GM23338 (cell line): ENCODE measurements around the gene OXCT2. TPM values are rescaled to one million over a fixed set of nuclear protein-coding genes. Genes with fewer than 3 reads are reported as not detected.

Experiments used
- ATAC-seq: fragments of 200-7000 bp; cut with Tn5 transposase; 3 replicates; pipeline ENCODE4 v1.9.1; 2020
- DNase-seq: peaks from one replicate; pipeline ENCODE4 v3.0.0-alpha.2; 2015; ENCODE audit warnings: low spot score
- H2AFZ ChIP-seq: fragments of 200-600 bp; sonication (generic); 2 replicates; pipeline ENCODE4 v1.8.0; 2016; ENCODE audit warnings: antibody characterized with exemption, mild to moderate bottlenecking, moderate library complexity
- H3F3A ChIP-seq: fragments of 200-600 bp; sonication (generic); replicated peaks from 2 replicates; pipeline ENCODE4 v1.8.0; 2017; ENCODE audit warnings: antibody characterized with exemption, mixed run types, low read depth
- H3K27ac ChIP-seq: fragments of 200-600 bp; sonication (generic); 2 replicates; pipeline ENCODE4 v1.6.1; 2016; ENCODE audit warnings: low read depth
- H3K27me3 ChIP-seq: fragments of 200-600 bp; sonication (generic); 2 replicates; pipeline ENCODE4 v1.8.0; 2016; ENCODE audit warnings: mild to moderate bottlenecking, mixed run types, moderate library complexity; ENCODE audit not compliant: insufficient read depth
- H3K36me3 ChIP-seq: fragments of 200-600 bp; sonication (generic); 2 replicates; pipeline ENCODE4 v1.8.0; 2016; ENCODE audit warnings: mild to moderate bottlenecking; ENCODE audit not compliant: insufficient read depth
- H3K4me1 ChIP-seq: fragments of 200-600 bp; sonication (generic); 2 replicates; pipeline ENCODE4 v1.8.0; 2016; ENCODE audit warnings: mild to moderate bottlenecking, moderate library complexity; ENCODE audit not compliant: insufficient read depth
- H3K4me2 ChIP-seq: fragments of 200-600 bp; sonication (generic); 2 replicates; pipeline ENCODE4 v1.7.1; 2017; ENCODE audit warnings: mixed run types
- H3K4me3 ChIP-seq: fragments of 200-600 bp; sonication (generic); 2 replicates; pipeline ENCODE4 v1.6.1; 2016; ENCODE audit warnings: mixed run types
- H3K79me2 ChIP-seq: fragments of 200-600 bp; sonication (generic); replicated peaks from 2 replicates; pipeline ENCODE4 v1.8.0; 2017; ENCODE audit warnings: mild to moderate bottlenecking; ENCODE audit not compliant: insufficient read depth
- H3K9me2 ChIP-seq: fragments of 200-600 bp; sonication (generic); 2 replicates; pipeline ENCODE4 v1.8.0; 2017; ENCODE audit not compliant: insufficient read depth
- H4K20me1 ChIP-seq: fragments of 200-600 bp; sonication (generic); replicated peaks from 2 replicates; pipeline ENCODE4 v1.8.0; 2017; ENCODE audit warnings: mild to moderate bottlenecking; ENCODE audit not compliant: insufficient read depth
- H3K27ac Mint-ChIP-seq: 2 replicates; pipeline ENCODE4 v1.8.0; 2020; ENCODE audit warnings: inconsistent platforms, mild to moderate bottlenecking, moderate library complexity, mixed read lengths
- H3K27me3 Mint-ChIP-seq: 3 replicates; pipeline ENCODE4 v1.8.0; 2022; ENCODE audit warnings: low read depth, mild to moderate bottlenecking, moderate library complexity, mixed read lengths, inconsistent platforms; ENCODE audit not compliant: insufficient read depth, poor library complexity
- H3K36me3 Mint-ChIP-seq: 3 replicates; pipeline ENCODE4 v1.8.0; 2021; ENCODE audit warnings: low read depth, mild to moderate bottlenecking, inconsistent platforms, moderate library complexity, mixed read lengths
- H3K4me1 Mint-ChIP-seq: 3 replicates; pipeline ENCODE4 v1.8.0; 2020; ENCODE audit warnings: mild to moderate bottlenecking, inconsistent platforms, mixed read lengths
- H3K4me3 Mint-ChIP-seq: 3 replicates; pipeline ENCODE4 v1.8.0; 2021; ENCODE audit warnings: moderate library complexity, mild to moderate bottlenecking, inconsistent platforms, mixed read lengths
- H3K9me3 Mint-ChIP-seq: 3 replicates; pipeline ENCODE4 v1.8.0; 2020; ENCODE audit warnings: moderate library complexity, mild to moderate bottlenecking, inconsistent platforms, mixed read lengths
- CREB1 ChIP-seq: fragments of 250-450 bp; sonication (Bioruptor Pico); IDR thresholded peaks from 2 replicates; pipeline ENCODE4 v1.5.0; 2020; ENCODE audit warnings: low read depth, mild to moderate bottlenecking, moderate library complexity
- EZH2 ChIP-seq: fragments of 200-600 bp; sonication (generic); IDR thresholded peaks from one replicate; pipeline ENCODE4 v1.8.0; 2017; ENCODE audit warnings: antibody characterized with exemption, mild to moderate bottlenecking, low read depth; ENCODE audit not compliant: unreplicated experiment
- EZH2phosphoT487 ChIP-seq: fragments of 200-600 bp; sonication (generic); IDR thresholded peaks from one replicate; pipeline ENCODE4 v1.8.1; 2018; ENCODE audit warnings: antibody characterized with exemption; ENCODE audit not compliant: unreplicated experiment
- JUNB ChIP-seq: IDR thresholded peaks from one replicate; pipeline ENCODE4 v1.6.1; 2016; ENCODE audit warnings: antibody characterized with exemption; ENCODE audit not compliant: unreplicated experiment
- NANOG ChIP-seq: IDR thresholded peaks from 2 replicates; pipeline ENCODE4 v1.6.1; 2016; ENCODE audit warnings: antibody characterized with exemption, borderline replicate concordance
- POLR2AphosphoS5 ChIP-seq: IDR thresholded peaks from 2 replicates; pipeline ENCODE4 v1.6.1; 2016; ENCODE audit warnings: antibody characterized with exemption, low read depth
- STAT1 ChIP-seq: IDR thresholded peaks from one replicate; pipeline ENCODE4 v1.6.1; 2016; ENCODE audit warnings: antibody characterized with exemption; ENCODE audit not compliant: unreplicated experiment
- ZNF114 ChIP-seq: fragments of 250-450 bp; sonication (Bioruptor Pico); IDR thresholded peaks from 2 replicates; pipeline ENCODE4 v1.5.0; 2020; ENCODE audit warnings: mild to moderate bottlenecking, moderate library complexity
- ZNF331 ChIP-seq: fragments of 250-450 bp; sonication (Bioruptor Pico); IDR thresholded peaks from 2 replicates; pipeline ENCODE4 v1.5.0; 2020; ENCODE audit warnings: low read depth, mild to moderate bottlenecking, moderate library complexity
- polyA plus RNA-seq: library from polyadenylated mRNA; unstranded; fragments of >200 nt; fragmentation: Nextera tagmentation; extraction: Ambion mirVana; gene quantifications from 2 replicates; pipeline ENCODE4 v1.2.1, GENCODE V29; 2016
- total RNA-seq: library from RNA; depleted of rRNA; stranded (reverse); fragments of >200 nt; shearing (Covaris generic); gene quantifications from 2 replicates; pipeline ENCODE4 v1.2.3, GENCODE V29; 2014
- TF ChIP-seq, protein P1 (sequence below): IDR thresholded peaks from one replicate; pipeline ENCODE4 v1.6.1; 2018; ENCODE audit warnings: antibody characterized with exemption; ENCODE audit not compliant: unreplicated experiment
- TF ChIP-seq, protein P2 (sequence below), 2 experiments: fragments of 200-600 bp in 1 of 2; sonication (generic) in 1 of 2; conservative IDR thresholded peaks; 2 replicates each; pipeline versions ENCODE4 v1.5.1 to v1.6.1; 2016 to 2017; ENCODE audit warnings: antibody characterized with exemption in 2 of 2, low read depth in 2 of 2, mild to moderate bottlenecking in 2 of 2, moderate library complexity in 1 of 2
- TF ChIP-seq, protein P3 (sequence below): fragments of 250-450 bp; sonication (Bioruptor Pico); IDR thresholded peaks from 2 replicates; pipeline ENCODE4 v1.5.0; 2020; ENCODE audit warnings: mild to moderate bottlenecking, moderate library complexity
- TF ChIP-seq, protein P4 (sequence below): IDR thresholded peaks from 2 replicates; pipeline ENCODE4 v1.6.1; 2016; ENCODE audit warnings: antibody characterized with exemption

OXCT2 gene
- total and polyA plus RNA-seq, 2 experiments from 2014 or later: 1.4 to 2.8 TPM

DNA sequence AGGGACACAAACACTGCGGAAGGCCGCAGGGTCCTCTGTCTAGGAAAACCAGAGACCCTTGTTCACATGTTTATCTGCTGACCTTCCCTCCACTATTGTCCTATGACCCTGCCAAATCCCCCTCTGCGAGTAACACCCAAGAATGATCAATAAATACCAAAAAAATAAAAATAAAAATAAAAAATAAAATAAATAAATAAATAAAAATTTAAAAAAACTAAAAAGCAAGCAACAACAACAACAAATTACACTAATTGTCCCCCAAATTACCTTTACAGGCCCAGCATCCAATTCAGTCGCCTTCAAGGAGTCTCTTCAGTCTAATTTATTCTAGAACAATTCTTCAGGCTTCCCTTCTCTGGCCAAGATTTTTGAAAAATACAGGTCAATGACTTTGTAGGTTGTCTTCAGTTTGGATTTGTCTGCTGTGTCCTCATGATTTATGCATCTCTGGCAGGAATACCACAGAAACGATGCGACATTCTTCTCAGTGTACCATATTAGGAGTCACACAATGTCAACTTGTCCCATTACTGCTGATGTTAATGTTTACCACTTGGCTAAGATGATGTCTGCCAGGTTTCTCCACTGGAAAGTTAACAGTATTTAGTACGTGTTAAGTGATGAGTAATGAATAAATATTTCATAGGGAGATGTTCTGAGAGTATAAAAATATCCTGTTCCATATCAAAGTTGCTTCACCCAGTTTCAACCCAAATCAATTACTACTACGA, 37.8 kb upstream of the OXCT2 start:
- Histone ChIP-seq H2AFZ (no peak overlapping the region), H4K20me1 (no peaks in the 10 kb centered on the region), H3K27me3 (no peaks in the 10 kb centered on the region), H3K4me3 (no peak overlapping the region), H3K4me1 (peaks cover 4% of the 10 kb centered on the region; the same call in 1 of the 2 replicates), H3K79me2 (no peaks in the 10 kb centered on the region), H3K36me3 (peaks cover 5% of the 10 kb centered on the region; the same call in 1 of the 2 replicates), H3K9me2 (no peaks in the 10 kb centered on the region), H3K27ac (no peak overlapping the region), H3F3A (no peaks in the 10 kb centered on the region), H3K4me2 (no peak overlapping the region)
- Mint-ChIP-seq H3K9me3 (peaks cover 19% of the 10 kb centered on the region), H3K27ac (no peak overlapping the region), H3K4me1 (peaks cover 2% of the 10 kb centered on the region; the same call in 2 of the 3 replicates), H3K36me3 (no peaks in the 10 kb centered on the region; the same call in 2 of the 3 replicates), H3K27me3 (peaks cover 7% of the 10 kb centered on the region), H3K4me3 (no peak overlapping the region)
- DNase-seq: no peak
- no peak for ATAC-seq
- TF ChIP-seq, protein P1, sequence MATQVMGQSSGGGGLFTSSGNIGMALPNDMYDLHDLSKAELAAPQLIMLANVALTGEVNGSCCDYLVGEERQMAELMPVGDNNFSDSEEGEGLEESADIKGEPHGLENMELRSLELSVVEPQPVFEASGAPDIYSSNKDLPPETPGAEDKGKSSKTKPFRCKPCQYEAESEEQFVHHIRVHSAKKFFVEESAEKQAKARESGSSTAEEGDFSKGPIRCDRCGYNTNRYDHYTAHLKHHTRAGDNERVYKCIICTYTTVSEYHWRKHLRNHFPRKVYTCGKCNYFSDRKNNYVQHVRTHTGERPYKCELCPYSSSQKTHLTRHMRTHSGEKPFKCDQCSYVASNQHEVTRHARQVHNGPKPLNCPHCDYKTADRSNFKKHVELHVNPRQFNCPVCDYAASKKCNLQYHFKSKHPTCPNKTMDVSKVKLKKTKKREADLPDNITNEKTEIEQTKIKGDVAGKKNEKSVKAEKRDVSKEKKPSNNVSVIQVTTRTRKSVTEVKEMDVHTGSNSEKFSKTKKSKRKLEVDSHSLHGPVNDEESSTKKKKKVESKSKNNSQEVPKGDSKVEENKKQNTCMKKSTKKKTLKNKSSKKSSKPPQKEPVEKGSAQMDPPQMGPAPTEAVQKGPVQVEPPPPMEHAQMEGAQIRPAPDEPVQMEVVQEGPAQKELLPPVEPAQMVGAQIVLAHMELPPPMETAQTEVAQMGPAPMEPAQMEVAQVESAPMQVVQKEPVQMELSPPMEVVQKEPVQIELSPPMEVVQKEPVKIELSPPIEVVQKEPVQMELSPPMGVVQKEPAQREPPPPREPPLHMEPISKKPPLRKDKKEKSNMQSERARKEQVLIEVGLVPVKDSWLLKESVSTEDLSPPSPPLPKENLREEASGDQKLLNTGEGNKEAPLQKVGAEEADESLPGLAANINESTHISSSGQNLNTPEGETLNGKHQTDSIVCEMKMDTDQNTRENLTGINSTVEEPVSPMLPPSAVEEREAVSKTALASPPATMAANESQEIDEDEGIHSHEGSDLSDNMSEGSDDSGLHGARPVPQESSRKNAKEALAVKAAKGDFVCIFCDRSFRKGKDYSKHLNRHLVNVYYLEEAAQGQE: no peak
- TF ChIP-seq ZNF114 (CRISPR knock-in tag) (no peak), POLR2AphosphoS5 (no peak), STAT1 (no peak), JUNB (no peak), EZH2 (no peak), EZH2phosphoT487 (no peak), NANOG (no peak), ZNF331 (CRISPR knock-in tag) (no peak), CREB1 (CRISPR knock-in tag) (no peak)
- TF ChIP-seq, protein P2, sequence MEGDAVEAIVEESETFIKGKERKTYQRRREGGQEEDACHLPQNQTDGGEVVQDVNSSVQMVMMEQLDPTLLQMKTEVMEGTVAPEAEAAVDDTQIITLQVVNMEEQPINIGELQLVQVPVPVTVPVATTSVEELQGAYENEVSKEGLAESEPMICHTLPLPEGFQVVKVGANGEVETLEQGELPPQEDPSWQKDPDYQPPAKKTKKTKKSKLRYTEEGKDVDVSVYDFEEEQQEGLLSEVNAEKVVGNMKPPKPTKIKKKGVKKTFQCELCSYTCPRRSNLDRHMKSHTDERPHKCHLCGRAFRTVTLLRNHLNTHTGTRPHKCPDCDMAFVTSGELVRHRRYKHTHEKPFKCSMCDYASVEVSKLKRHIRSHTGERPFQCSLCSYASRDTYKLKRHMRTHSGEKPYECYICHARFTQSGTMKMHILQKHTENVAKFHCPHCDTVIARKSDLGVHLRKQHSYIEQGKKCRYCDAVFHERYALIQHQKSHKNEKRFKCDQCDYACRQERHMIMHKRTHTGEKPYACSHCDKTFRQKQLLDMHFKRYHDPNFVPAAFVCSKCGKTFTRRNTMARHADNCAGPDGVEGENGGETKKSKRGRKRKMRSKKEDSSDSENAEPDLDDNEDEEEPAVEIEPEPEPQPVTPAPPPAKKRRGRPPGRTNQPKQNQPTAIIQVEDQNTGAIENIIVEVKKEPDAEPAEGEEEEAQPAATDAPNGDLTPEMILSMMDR (conservative IDR thresholded peaks at IDR 0.05; ENCODE audit: low read depth in 2 of 2): no peak
- TF ChIP-seq, protein P3, sequence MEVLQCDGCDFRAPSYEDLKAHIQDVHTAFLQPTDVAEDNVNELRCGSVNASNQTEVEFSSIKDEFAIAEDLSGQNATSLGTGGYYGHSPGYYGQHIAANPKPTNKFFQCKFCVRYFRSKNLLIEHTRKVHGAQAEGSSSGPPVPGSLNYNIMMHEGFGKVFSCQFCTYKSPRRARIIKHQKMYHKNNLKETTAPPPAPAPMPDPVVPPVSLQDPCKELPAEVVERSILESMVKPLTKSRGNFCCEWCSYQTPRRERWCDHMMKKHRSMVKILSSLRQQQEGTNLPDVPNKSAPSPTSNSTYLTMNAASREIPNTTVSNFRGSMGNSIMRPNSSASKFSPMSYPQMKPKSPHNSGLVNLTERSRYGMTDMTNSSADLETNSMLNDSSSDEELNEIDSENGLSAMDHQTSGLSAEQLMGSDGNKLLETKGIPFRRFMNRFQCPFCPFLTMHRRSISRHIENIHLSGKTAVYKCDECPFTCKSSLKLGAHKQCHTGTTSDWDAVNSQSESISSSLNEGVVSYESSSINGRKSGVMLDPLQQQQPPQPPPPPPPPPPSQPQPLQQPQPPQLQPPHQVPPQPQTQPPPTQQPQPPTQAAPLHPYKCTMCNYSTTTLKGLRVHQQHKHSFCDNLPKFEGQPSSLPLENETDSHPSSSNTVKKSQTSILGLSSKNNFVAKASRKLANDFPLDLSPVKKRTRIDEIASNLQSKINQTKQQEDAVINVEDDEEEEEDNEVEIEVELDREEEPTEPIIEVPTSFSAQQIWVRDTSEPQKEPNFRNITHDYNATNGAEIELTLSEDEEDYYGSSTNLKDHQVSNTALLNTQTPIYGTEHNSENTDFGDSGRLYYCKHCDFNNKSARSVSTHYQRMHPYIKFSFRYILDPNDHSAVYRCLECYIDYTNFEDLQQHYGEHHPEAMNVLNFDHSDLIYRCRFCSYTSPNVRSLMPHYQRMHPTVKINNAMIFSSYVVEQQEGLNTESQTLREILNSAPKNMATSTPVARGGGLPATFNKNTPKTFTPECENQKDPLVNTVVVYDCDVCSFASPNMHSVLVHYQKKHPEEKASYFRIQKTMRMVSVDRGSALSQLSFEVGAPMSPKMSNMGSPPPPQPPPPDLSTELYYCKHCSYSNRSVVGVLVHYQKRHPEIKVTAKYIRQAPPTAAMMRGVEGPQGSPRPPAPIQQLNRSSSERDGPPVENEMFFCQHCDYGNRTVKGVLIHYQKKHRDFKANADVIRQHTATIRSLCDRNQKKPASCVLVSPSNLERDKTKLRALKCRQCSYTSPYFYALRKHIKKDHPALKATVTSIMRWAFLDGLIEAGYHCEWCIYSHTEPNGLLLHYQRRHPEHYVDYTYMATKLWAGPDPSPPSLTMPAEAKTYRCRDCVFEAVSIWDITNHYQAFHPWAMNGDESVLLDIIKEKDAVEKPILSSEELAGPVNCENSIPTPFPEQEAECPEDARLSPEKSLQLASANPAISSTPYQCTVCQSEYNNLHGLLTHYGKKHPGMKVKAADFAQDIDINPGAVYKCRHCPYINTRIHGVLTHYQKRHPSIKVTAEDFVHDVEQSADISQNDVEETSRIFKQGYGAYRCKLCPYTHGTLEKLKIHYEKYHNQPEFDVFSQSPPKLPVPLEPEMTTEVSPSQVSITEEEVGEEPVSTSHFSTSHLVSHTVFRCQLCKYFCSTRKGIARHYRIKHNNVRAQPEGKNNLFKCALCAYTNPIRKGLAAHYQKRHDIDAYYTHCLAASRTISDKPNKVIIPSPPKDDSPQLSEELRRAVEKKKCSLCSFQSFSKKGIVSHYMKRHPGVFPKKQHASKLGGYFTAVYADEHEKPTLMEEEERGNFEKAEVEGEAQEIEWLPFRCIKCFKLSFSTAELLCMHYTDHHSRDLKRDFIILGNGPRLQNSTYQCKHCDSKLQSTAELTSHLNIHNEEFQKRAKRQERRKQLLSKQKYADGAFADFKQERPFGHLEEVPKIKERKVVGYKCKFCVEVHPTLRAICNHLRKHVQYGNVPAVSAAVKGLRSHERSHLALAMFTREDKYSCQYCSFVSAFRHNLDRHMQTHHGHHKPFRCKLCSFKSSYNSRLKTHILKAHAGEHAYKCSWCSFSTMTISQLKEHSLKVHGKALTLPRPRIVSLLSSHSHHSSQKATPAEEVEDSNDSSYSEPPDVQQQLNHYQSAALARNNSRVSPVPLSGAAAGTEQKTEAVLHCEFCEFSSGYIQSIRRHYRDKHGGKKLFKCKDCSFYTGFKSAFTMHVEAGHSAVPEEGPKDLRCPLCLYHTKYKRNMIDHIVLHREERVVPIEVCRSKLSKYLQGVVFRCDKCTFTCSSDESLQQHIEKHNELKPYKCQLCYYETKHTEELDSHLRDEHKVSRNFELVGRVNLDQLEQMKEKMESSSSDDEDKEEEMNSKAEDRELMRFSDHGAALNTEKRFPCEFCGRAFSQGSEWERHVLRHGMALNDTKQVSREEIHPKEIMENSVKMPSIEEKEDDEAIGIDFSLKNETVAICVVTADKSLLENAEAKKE (CRISPR knock-in tag): no peak
- TF ChIP-seq, protein P4, sequence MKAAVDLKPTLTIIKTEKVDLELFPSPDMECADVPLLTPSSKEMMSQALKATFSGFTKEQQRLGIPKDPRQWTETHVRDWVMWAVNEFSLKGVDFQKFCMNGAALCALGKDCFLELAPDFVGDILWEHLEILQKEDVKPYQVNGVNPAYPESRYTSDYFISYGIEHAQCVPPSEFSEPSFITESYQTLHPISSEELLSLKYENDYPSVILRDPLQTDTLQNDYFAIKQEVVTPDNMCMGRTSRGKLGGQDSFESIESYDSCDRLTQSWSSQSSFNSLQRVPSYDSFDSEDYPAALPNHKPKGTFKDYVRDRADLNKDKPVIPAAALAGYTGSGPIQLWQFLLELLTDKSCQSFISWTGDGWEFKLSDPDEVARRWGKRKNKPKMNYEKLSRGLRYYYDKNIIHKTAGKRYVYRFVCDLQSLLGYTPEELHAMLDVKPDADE: no peak
